NCI-H2081 treated with DMSO at 0.1 percent for 48 hours (cell line): ENCODE measurements around the gene BUB1.
"Not testable (repeated sequence)": the region's sequence is repeated elsewhere in the genome, so short reads cannot be mapped to it uniquely, and the experiment has no call there.

Experiments used
- DNase-seq: peaks from one replicate; lab custom pipeline; 2025; lab: John Stamatoyannopoulos, UW

Gene BUB1

DNA sequence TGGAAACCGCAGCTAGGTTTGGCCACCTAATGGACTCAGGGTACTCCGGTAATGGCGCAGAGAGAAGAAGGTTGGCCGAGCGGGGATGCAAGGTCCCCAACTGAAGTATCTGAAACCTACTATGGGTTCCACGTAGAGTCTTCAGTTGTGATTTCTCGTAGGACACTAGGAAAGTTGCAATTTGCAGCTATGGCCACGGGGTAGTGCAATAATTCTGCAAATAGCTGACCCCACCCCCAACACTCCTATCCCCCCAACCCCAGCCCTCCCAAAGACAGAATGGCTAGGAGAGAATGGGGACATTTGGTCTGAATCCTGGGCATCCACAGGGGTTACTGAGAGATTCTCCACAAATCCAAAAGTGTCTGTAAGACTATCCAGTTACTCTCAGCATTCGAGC, 75.7 kb downstream of the BUB1 start:
- DNase-seq: not testable (repeated sequence)

DNA sequence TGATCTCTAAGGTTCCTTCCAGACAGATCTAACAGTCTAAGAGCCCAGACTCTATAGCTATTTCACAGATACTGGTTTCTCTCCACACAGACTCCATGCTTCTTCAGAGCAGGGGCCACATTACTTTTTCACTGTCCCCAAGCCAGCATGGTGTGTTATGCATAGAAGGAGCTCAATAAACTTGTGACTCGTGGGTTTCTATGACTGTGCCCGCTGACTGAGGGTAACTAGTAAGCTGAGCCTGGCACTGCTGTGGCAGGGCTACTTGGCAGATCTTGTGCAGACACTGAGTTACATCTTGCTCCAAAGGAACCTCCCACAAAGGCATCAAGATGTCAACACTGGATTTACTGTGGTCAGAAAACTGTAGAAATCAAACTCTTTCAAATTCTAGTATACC, 85.9 kb downstream of the BUB1 start:
- DNase-seq: not testable (repeated sequence)

DNA sequence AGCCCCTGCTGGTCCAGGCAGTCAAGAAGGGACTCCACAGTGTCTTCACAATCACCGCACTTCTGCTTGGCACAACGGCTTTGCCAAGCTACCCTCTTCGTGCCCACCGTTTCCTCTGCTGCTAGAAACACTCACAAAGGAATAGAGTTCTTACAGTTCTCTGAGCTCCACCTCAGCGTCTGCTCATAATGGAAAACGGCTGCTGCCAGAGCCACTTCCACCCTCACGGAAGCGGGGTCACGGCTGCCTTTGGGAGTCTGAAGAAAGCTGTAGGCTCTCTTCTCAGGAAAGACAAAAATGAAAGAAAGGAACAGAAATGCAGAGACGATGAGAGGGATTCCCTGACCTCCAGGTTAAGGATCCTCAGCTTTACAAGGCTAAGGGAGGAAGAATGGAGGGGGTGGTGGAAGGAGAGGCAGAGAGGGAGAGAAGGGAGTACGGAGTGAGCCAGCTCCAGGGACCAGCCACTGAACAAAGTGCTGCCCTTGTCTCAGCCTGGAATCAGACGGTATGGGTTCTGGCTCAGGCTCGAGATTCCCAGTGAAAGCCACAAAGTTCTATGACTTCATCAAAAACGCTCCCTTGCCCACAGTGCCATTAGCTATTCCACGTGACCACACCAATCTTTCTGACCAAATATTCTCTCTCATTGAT, 88.1 kb downstream of the BUB1 start:
- not testable (repeated sequence) for DNase-seq

DNA sequence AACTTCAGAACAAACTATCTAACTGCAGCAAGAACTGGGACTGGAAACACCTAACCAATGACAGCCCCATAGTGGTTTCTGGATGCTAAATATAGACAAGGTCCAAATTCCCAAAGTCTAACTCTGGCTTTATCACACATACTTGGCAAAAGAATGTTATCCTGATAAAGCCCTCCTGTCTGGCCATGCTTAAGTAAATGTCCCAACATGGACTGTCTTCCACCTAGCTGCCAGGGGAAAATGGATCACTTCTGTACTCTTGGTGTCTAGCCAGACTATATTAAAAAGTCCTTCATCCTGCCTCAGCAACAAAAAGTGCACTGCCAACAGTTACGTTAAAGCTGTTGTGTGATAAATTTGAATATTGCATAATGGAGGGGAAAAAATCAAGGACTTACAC, 89.3 kb downstream of the BUB1 start:
- DNase-seq: not testable (repeated sequence)
